ENCODE data around the gene OR5W2. TPM values are rescaled to one million over a fixed set of nuclear protein-coding genes. Genes with fewer than 3 reads are reported as not detected.

Gene OR5W2
- total and polyA plus RNA-seq, 9 of the 15 experiments (the other 6 are each of a cell fraction or from before 2014, with no cell fraction given), result not detected

GRCh38 chr11:55956521-55956920 lies 42.1 kb upstream of the OR5W2 start:
- no peaks in the 10 kb centered on the region for H3K36me3 ChIP-seq (ENCODE audit: control insufficient read depth, insufficient read depth, low read length)
- no peak overlapping the region for H3K9ac ChIP-seq (ENCODE audit: insufficient read depth in 1 of 2, low read depth in 2 of 2, low read length in 2 of 2)
- no TSS peak for BruUV-seq (replicated peaks)
- no peaks in the 10 kb centered on the region for H3K9me3 ChIP-seq (replicated peaks; ENCODE audit: control insufficient read depth, insufficient read depth, low read depth, low read length)
- CTCF ChIA-PET (ENCODE audit: low intra/inter-chr PET ratio), result no interaction called here
- 0% methylated on average over 4 of the region's 4 CpGs for WGBS (ENCODE audit: insufficient coverage, low coverage, missing lambda C conversion rate)
- POLR2A ChIA-PET, result no interaction called here
- no peaks in the 10 kb centered on the region for H4K20me1 ChIP-seq (replicated peaks; ENCODE audit: control insufficient read depth, insufficient read depth, low read length)
- no peak for ATAC-seq
- no peak for DNase-seq (ENCODE audit: extremely low read depth in 1 of 4, low spot score in 3 of 4)
- in situ Hi-C loops (cut with MboI) (no loop called here), intact Hi-C loops (cut with micrococcal nuclease) (no loop called here)
- H3K27me3 ChIP-seq (ENCODE audit: control insufficient read depth in 2 of 2, insufficient read depth in 2 of 2, low read length in 2 of 2), result no peaks in the 10 kb centered on the region
- H3K4me1 ChIP-seq (replicated peaks in 1 of 2; ENCODE audit: control insufficient read depth in 2 of 2, insufficient read depth in 2 of 2, low read length in 2 of 2), result no peaks in the 10 kb centered on the region
- no peak for FAIRE-seq
- H3K79me2 ChIP-seq (ENCODE audit: control insufficient read depth, insufficient read depth, low read length), result no peaks in the 10 kb centered on the region
- TF ChIP-seq, protein P1, sequence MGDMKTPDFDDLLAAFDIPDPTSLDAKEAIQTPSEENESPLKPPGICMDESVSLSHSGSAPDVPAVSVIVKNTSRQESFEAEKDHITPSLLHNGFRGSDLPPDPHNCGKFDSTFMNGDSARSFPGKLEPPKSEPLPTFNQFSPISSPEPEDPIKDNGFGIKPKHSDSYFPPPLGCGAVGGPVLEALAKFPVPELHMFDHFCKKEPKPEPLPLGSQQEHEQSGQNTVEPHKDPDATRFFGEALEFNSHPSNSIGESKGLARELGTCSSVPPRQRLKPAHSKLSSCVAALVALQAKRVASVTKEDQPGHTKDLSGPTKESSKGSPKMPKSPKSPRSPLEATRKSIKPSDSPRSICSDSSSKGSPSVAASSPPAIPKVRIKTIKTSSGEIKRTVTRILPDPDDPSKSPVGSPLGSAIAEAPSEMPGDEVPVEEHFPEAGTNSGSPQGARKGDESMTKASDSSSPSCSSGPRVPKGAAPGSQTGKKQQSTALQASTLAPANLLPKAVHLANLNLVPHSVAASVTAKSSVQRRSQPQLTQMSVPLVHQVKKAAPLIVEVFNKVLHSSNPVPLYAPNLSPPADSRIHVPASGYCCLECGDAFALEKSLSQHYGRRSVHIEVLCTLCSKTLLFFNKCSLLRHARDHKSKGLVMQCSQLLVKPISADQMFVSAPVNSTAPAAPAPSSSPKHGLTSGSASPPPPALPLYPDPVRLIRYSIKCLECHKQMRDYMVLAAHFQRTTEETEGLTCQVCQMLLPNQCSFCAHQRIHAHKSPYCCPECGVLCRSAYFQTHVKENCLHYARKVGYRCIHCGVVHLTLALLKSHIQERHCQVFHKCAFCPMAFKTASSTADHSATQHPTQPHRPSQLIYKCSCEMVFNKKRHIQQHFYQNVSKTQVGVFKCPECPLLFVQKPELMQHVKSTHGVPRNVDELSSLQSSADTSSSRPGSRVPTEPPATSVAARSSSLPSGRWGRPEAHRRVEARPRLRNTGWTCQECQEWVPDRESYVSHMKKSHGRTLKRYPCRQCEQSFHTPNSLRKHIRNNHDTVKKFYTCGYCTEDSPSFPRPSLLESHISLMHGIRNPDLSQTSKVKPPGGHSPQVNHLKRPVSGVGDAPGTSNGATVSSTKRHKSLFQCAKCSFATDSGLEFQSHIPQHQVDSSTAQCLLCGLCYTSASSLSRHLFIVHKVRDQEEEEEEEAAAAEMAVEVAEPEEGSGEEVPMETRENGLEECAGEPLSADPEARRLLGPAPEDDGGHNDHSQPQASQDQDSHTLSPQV (IDR thresholded peaks at IDR 0.05), result no peak
- TF ChIP-seq KLF16 (IDR thresholded peaks at IDR 0.05) (no peak), XRCC4 (IDR thresholded peaks at IDR 0.05; ENCODE audit: extremely low read depth, insufficient read depth, insufficient read length) (no peak), CREM (IDR thresholded peaks at IDR 0.05; ENCODE audit: low read depth) (no peak), ZSCAN32 (CRISPR knock-in tag; IDR thresholded peaks at IDR 0.05) (no peak), NFE2 (IDR thresholded peaks at IDR 0.05; ENCODE audit: low read depth) (no peak), HEY1 (CRISPR knock-in tag; IDR thresholded peaks at IDR 0.05; ENCODE audit: borderline replicate concordance) (no peak), ILK (tag; IDR thresholded peaks at IDR 0.05; ENCODE audit: borderline replicate concordance, low read depth) (no peak)
- TF ChIP-seq, protein P2, sequence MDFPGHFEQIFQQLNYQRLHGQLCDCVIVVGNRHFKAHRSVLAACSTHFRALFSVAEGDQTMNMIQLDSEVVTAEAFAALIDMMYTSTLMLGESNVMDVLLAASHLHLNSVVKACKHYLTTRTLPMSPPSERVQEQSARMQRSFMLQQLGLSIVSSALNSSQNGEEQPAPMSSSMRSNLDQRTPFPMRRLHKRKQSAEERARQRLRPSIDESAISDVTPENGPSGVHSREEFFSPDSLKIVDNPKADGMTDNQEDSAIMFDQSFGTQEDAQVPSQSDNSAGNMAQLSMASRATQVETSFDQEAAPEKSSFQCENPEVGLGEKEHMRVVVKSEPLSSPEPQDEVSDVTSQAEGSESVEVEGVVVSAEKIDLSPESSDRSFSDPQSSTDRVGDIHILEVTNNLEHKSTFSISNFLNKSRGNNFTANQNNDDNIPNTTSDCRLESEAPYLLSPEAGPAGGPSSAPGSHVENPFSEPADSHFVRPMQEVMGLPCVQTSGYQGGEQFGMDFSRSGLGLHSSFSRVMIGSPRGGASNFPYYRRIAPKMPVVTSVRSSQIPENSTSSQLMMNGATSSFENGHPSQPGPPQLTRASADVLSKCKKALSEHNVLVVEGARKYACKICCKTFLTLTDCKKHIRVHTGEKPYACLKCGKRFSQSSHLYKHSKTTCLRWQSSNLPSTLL (IDR thresholded peaks at IDR 0.05), result no peak
- TF ChIP-seq, protein P3, sequence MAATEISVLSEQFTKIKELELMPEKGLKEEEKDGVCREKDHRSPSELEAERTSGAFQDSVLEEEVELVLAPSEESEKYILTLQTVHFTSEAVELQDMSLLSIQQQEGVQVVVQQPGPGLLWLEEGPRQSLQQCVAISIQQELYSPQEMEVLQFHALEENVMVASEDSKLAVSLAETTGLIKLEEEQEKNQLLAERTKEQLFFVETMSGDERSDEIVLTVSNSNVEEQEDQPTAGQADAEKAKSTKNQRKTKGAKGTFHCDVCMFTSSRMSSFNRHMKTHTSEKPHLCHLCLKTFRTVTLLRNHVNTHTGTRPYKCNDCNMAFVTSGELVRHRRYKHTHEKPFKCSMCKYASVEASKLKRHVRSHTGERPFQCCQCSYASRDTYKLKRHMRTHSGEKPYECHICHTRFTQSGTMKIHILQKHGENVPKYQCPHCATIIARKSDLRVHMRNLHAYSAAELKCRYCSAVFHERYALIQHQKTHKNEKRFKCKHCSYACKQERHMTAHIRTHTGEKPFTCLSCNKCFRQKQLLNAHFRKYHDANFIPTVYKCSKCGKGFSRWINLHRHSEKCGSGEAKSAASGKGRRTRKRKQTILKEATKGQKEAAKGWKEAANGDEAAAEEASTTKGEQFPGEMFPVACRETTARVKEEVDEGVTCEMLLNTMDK (IDR thresholded peaks at IDR 0.05; ENCODE audit: borderline replicate concordance, insufficient read depth, low read depth, low read length, poor library complexity, severe bottlenecking), result no peak
- no peak overlapping the region for H3K27ac ChIP-seq (ENCODE audit: extremely low read depth, low read depth, low read length)
- no peak overlapping the region for H3K4me3 ChIP-seq
- H3K4me2 ChIP-seq (ENCODE audit: insufficient read depth, low read length), result no peak overlapping the region
- no peak overlapping the region for H2AFZ ChIP-seq (ENCODE audit: low read depth, low read length)
- H3K9me1 ChIP-seq (ENCODE audit: control insufficient read depth, insufficient read depth, low read length), result no peaks in the 10 kb centered on the region
